KMS-11 (cell line): Measurements from ENCODE around the gene UBE2D2.
"Not testable (repeated sequence)": the region's sequence is repeated elsewhere in the genome, so short reads cannot be mapped to it uniquely, and the experiment has no call there.

ENCODE experiments used
- H2AFZ ChIP-seq: fragments of 200-600 bp; sonication (generic); 2 replicates; pipeline ENCODE4 v1.6.1; 2016; ENCODE audit warnings: antibody characterized with exemption, mixed run types, low read depth
- H3K27ac ChIP-seq: fragments of 200-600 bp; sonication (generic); 2 replicates; pipeline ENCODE4 v1.6.1; 2016; ENCODE audit warnings: mild to moderate bottlenecking, mixed run types
- H3K27me3 ChIP-seq: fragments of 200-600 bp; sonication (generic); 2 replicates; pipeline ENCODE4 v1.6.1; 2017; ENCODE audit warnings: mild to moderate bottlenecking, low read depth, mixed run types, moderate library complexity; ENCODE audit not compliant: insufficient read depth
- H3K36me3 ChIP-seq: fragments of 200-600 bp; sonication (generic); 2 replicates; pipeline ENCODE4 v1.6.1; 2017; ENCODE audit warnings: mild to moderate bottlenecking, mixed run types; ENCODE audit not compliant: insufficient read depth
- H3K4me1 ChIP-seq: fragments of 200-600 bp; sonication (generic); 2 replicates; pipeline ENCODE4 v1.6.1; 2016; ENCODE audit warnings: mild to moderate bottlenecking, low read depth, mixed run types; ENCODE audit not compliant: poor library complexity, severe bottlenecking
- H3K4me2 ChIP-seq: fragments of 200-600 bp; sonication (generic); 2 replicates; pipeline ENCODE4 v1.7.0; 2016; ENCODE audit warnings: mild to moderate bottlenecking, mixed run types
- H3K4me3 ChIP-seq: fragments of 200-600 bp; sonication (generic); IDR thresholded peaks from 2 replicates; pipeline ENCODE4 v1.6.1; 2017; ENCODE audit warnings: low read depth, low read length, mixed read lengths; ENCODE audit not compliant: insufficient read depth
- H3K79me2 ChIP-seq: fragments of 200-600 bp; sonication (generic); 2 replicates; pipeline ENCODE4 v1.6.1; 2016; ENCODE audit warnings: low read depth, mixed run types; ENCODE audit not compliant: insufficient read depth
- H3K9ac ChIP-seq: fragments of 200-600 bp; sonication (generic); 2 replicates; pipeline ENCODE4 v1.6.1; 2016; ENCODE audit warnings: mild to moderate bottlenecking, mixed run types
- H4K20me1 ChIP-seq: fragments of 200-600 bp; sonication (generic); 2 replicates; pipeline ENCODE4 v1.6.1; 2016; ENCODE audit warnings: mild to moderate bottlenecking, mixed run types; ENCODE audit not compliant: insufficient read depth
- TF ChIP-seq, protein P1 (sequence below): fragments of 200-600 bp; sonication (generic); conservative IDR thresholded peaks from 2 replicates; pipeline ENCODE4 v1.6.1; 2017; ENCODE audit warnings: low read depth, mild to moderate bottlenecking, antibody characterized with exemption, low read length, moderate library complexity, mixed read lengths

The UBE2D2 gene

DNA sequence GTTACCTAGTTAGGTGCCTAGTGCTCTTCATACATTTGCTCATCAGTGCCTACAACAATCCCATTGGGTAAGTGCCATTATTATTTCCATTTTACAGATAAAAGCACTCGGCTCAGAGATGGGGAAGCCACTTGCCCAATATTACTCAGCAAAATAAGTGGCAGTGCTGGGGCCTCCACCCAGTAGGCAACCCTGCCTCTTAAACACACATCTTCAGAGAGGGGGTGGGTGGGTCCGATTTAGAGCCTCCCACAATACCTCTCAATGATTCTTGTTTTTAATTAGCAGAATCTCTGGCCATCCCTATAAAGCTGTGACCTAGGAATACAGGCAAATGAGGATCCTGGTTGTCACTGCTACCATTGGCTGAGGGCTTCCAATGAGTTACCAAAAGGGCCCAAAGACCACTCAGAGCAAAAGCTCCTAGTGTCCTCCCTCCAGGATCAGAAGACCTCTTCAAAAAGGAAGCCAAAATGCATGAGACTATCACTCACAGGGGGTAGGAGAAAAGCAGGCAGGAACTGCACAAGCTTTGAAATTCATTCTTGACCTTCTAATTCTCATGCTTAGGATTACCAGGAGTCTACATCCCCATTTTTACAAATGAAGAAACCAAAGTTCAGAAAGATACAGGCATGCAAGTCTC is 36.1 kb upstream of the UBE2D2 start:
- Histone ChIP-seq H3K27ac (no peak overlapping the region), H3K9ac (no peak overlapping the region), H3K79me2 (no peaks in the 10 kb centered on the region), H4K20me1 (no peaks in the 10 kb centered on the region), H2AFZ (no peak overlapping the region), H3K27me3 (no peaks in the 10 kb centered on the region), H3K4me3 (no peak overlapping the region), H3K4me2 (no peak overlapping the region), H3K4me1 (no peaks in the 10 kb centered on the region), H3K36me3 (no peaks in the 10 kb centered on the region)
- TF ChIP-seq, protein P1, sequence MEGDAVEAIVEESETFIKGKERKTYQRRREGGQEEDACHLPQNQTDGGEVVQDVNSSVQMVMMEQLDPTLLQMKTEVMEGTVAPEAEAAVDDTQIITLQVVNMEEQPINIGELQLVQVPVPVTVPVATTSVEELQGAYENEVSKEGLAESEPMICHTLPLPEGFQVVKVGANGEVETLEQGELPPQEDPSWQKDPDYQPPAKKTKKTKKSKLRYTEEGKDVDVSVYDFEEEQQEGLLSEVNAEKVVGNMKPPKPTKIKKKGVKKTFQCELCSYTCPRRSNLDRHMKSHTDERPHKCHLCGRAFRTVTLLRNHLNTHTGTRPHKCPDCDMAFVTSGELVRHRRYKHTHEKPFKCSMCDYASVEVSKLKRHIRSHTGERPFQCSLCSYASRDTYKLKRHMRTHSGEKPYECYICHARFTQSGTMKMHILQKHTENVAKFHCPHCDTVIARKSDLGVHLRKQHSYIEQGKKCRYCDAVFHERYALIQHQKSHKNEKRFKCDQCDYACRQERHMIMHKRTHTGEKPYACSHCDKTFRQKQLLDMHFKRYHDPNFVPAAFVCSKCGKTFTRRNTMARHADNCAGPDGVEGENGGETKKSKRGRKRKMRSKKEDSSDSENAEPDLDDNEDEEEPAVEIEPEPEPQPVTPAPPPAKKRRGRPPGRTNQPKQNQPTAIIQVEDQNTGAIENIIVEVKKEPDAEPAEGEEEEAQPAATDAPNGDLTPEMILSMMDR: no peak

GRCh38 chr5:139525586-139526308 is 35.4 kb upstream of the UBE2D2 start:
- not testable (repeated sequence) for H3K79me2 ChIP-seq, H2AFZ ChIP-seq, H3K27ac ChIP-seq, H4K20me1 ChIP-seq, H3K9ac ChIP-seq, H3K27me3 ChIP-seq, H3K4me2 ChIP-seq, H3K36me3 ChIP-seq, H3K4me3 ChIP-seq, H3K4me1 ChIP-seq

DNA sequence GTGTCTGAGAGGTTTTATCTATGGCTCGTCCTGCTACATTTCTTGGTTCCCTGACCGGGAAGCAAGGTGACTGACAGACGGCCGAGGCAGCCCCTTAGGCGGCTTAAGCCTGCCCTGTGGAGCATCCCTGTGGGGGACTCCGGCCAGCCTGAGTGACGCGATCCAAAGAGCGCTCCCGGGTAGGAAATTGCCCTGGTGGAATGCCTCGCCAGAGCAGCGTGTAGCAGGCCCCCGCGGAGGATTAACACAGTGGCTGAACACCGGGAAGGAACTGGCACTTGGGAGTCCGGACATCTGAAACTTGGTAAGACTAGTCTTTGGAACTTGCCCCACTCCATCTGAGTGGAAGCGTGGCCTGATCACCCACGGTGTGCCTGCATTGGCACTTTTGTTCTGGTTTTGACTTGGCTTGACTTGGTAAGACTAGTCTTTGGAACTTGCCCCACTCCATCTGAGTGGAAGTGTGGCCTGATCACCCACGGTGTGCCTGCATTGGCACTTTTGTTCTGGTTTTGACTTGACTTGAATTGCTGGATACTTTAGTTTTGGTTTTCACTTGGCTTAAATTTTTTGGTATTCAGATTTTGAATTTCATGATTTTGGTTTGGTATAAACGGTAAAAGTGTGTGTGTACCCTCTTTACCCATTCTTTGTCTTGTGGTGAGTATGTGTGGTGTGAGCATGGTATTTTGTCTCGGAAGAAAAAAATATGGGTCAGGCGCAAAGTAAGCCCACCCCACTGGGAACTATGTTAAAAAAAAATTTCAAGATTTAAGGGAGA is 34.6 kb upstream of the UBE2D2 start:
- not testable (repeated sequence) for H3K36me3 ChIP-seq, H3K9ac ChIP-seq, H3K79me2 ChIP-seq, H3K4me2 ChIP-seq, H3K27me3 ChIP-seq, H3K27ac ChIP-seq, H4K20me1 ChIP-seq, H2AFZ ChIP-seq, H3K4me3 ChIP-seq, H3K4me1 ChIP-seq

GRCh38 chr5:139527090-139527470 is 34.1 kb upstream of the UBE2D2 start:
- H3K4me1 ChIP-seq, H2AFZ ChIP-seq, H3K4me2 ChIP-seq, H3K27ac ChIP-seq, H4K20me1 ChIP-seq, H3K4me3 ChIP-seq, H3K9ac ChIP-seq, H3K36me3 ChIP-seq, H3K79me2 ChIP-seq, H3K27me3 ChIP-seq: not testable (repeated sequence)

DNA sequence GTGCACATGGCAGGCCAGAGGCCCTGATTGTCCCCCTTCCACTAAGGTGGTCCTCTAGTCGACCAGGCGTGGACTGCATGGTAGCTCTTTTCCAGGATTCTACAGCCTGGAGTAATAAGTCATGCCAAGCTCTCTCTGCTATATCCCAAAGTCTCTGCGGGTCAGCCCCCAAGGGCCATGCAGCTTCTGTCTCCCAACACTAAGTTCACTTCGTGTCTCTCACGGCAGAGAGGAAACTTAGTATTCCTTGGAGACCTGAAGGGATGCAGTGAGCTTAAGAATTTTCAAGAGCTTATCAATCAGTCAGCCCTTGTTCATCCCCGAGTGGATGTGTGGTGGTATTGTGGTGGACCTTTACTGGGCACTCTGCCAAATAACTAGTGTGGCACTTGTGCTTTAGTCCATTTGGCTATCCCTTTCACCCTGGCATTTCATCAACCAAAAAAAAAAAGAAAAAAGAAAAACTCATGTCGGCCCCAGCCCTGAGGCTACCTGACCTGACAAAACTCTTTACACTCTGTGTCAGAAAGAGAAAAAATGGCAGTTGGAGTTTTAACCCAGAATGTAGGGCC is 33.2 kb upstream of the UBE2D2 start:
- H3K4me1 ChIP-seq, H3K79me2 ChIP-seq, H3K4me3 ChIP-seq, H3K9ac ChIP-seq, H3K4me2 ChIP-seq, H3K27me3 ChIP-seq, H3K27ac ChIP-seq, H2AFZ ChIP-seq, H3K36me3 ChIP-seq, H4K20me1 ChIP-seq: not testable (repeated sequence)

DNA sequence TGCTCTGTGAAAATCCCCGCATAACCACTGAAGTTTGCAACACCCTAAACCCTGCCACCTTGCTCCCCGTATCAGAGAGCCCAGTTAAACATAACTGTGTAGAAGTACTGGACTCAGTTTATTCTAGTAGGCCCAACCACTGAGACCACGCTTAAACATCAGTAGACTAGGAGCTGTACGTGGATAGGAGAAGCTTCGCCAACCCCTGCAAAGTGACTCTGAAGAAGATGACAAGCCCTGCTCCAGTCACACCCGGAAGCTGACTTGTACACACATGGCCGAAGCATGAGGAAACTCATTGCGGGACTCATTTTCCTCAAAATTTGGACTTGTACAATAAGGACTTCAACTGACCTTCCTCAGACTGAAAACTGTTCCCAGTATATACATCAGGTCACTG is 32.4 kb upstream of the UBE2D2 start:
- not testable (repeated sequence) for H3K4me3 ChIP-seq, H3K27me3 ChIP-seq, H4K20me1 ChIP-seq, H3K36me3 ChIP-seq, H3K79me2 ChIP-seq, H3K27ac ChIP-seq, H2AFZ ChIP-seq, H3K4me1 ChIP-seq, H3K9ac ChIP-seq, H3K4me2 ChIP-seq

- not testable (repeated sequence) for H3K4me2 ChIP-seq, H3K79me2 ChIP-seq, H3K36me3 ChIP-seq, H3K4me3 ChIP-seq, H3K9ac ChIP-seq, H3K27me3 ChIP-seq, H3K27ac ChIP-seq, H2AFZ ChIP-seq, H4K20me1 ChIP-seq, H3K4me1 ChIP-seq
Measured at GRCh38 chr5:139530079-139530478, 31.1 kb upstream of the UBE2D2 start.
